A549 (cell line): ENCODE data around the gene LRRC70. TPM values are rescaled to one million over a fixed set of nuclear protein-coding genes. Genes with fewer than 3 reads are reported as not detected.

ENCODE experiments used
- ATAC-seq, 2 experiments: fragments of 200-7000 bp in 1 of 2; fragments of >200 bp in 1 of 2; cut with Nextera tagmentation in 1 of 2; cut with Tn5 transposase in 1 of 2; 3 replicates each; pipeline versions ENCODE4 v1.8.0 to v1.9.1; 2018 to 2020; ENCODE audit warnings: mild to moderate bottlenecking in 1 of 2, moderate library complexity in 1 of 2
- CTCF ChIA-PET: fragments of 300-600 bp; sonication (Branson Sonifier 250); formaldehyde crosslinking; extraction: SDS; loops from one replicate; lab custom pipeline; 2021; ENCODE audit warnings: antibody characterized with exemption, inconsistent platforms; lab: Yijun Ruan, JAX
- POLR2A ChIA-PET: fragments of 350-600 bp; formaldehyde crosslinking; extraction: SDS; loops from one replicate; lab custom pipeline; 2021; ENCODE audit warnings: antibody characterized with exemption, inconsistent platforms; lab: Yijun Ruan, JAX
- DNase-seq, 2 experiments: peaks; one replicate each; pipeline versions ENCODE4 v3.0.0 to v3.0.0-alpha.2; 2011 to 2016; ENCODE audit warnings: low read depth in 1 of 2, low spot score in 1 of 2
- FAIRE-seq: peaks from 2 replicates; lab custom pipeline; 2011; peaks lifted over from hg19 to GRCh38; lab: Jason Lieb, UNC
- H3K27ac ChIP-seq, 2 experiments: fragments of >200 bp; sonication (Bioruptor Twin); formaldehyde crosslinking; 3 replicates each; pipeline ENCODE4 v1.5.1; 2016 to 2017
- H3K4me1 ChIP-seq: fragments of >200 bp; sonication (Bioruptor Twin); formaldehyde crosslinking; 3 replicates; pipeline ENCODE4 v1.6.1; 2016
- H3K4me2 ChIP-seq: fragments of >200 bp; sonication (Bioruptor Twin); formaldehyde crosslinking; 3 replicates; pipeline ENCODE4 v1.6.1; 2016
- H3K4me3 ChIP-seq: fragments of >200 bp; sonication (Bioruptor Twin); formaldehyde crosslinking; 3 replicates; pipeline ENCODE4 v1.5.1; 2016
- H3K9me3 ChIP-seq: fragments of >200 bp; sonication (Bioruptor Twin); formaldehyde crosslinking; 3 replicates; pipeline ENCODE4 v1.6.1; 2016
- ATOH8 ChIP-seq: fragments of 250-450 bp; sonication (Bioruptor Pico); IDR thresholded peaks from 2 replicates; pipeline ENCODE4 v1.5.0; 2020; ENCODE audit warnings: low read depth, mild to moderate bottlenecking, moderate library complexity
- CTCF ChIP-seq: fragments of >200 bp; sonication (Bioruptor Twin); formaldehyde crosslinking; IDR thresholded peaks from 3 replicates; pipeline ENCODE4 v1.5.1; 2016
- EHMT2 ChIP-seq: fragments of 200-600 bp; sonication (generic); IDR thresholded peaks from 2 replicates; pipeline ENCODE4 v1.6.1; 2016; ENCODE audit warnings: antibody characterized with exemption, low read depth, mild to moderate bottlenecking, moderate library complexity
- ESRRA ChIP-seq: fragments of 150-350 bp; IDR thresholded peaks from 2 replicates; pipeline ENCODE4 v1.6.1; 2014; ENCODE audit warnings: mild to moderate bottlenecking, low read length, borderline replicate concordance
- FOSB ChIP-seq: fragments of 250-450 bp; sonication (Bioruptor Pico); IDR thresholded peaks from 2 replicates; pipeline ENCODE4 v1.5.0; 2020; ENCODE audit warnings: mild to moderate bottlenecking, moderate library complexity
- GATA3 ChIP-seq: IDR thresholded peaks from 2 replicates; pipeline ENCODE4 v1.6.1; 2012; ENCODE audit warnings: borderline replicate concordance
- HDAC2 ChIP-seq: fragments of 200-600 bp; sonication (generic); IDR thresholded peaks from 2 replicates; pipeline ENCODE4 v1.6.1; 2016
- HES2 ChIP-seq: fragments of >200 bp; sonication (Bioruptor Twin); formaldehyde crosslinking; IDR thresholded peaks from 2 replicates; pipeline ENCODE4 v1.6.1; 2016
- HEYL ChIP-seq: fragments of 250-450 bp; sonication (Bioruptor Pico); IDR thresholded peaks from 2 replicates; pipeline ENCODE4 v1.8.0; 2021; ENCODE audit warnings: mild to moderate bottlenecking, moderate library complexity
- HOXA7 ChIP-seq: fragments of 250-450 bp; sonication (Bioruptor Pico); IDR thresholded peaks from 2 replicates; pipeline ENCODE4 v1.5.0; 2020; ENCODE audit warnings: mild to moderate bottlenecking, moderate library complexity
- HOXB13 ChIP-seq: fragments of 250-450 bp; sonication (Bioruptor Pico); IDR thresholded peaks from 2 replicates; pipeline ENCODE4 v1.5.0; 2020; ENCODE audit warnings: low read depth, mild to moderate bottlenecking, moderate library complexity
- HOXB5 ChIP-seq: fragments of 250-450 bp; sonication (Bioruptor Pico); IDR thresholded peaks from 2 replicates; pipeline ENCODE4 v1.5.0; 2020; ENCODE audit warnings: mild to moderate bottlenecking, moderate library complexity
- JUNB ChIP-seq: fragments of >200 bp; sonication (Bioruptor Twin); formaldehyde crosslinking; IDR thresholded peaks from 2 replicates; pipeline ENCODE4 v1.6.1; 2016
- MAX ChIP-seq: IDR thresholded peaks from 2 replicates; pipeline ENCODE4 v1.6.1; 2012
- MYC ChIP-seq: IDR thresholded peaks from 2 replicates; pipeline ENCODE4 v1.6.1; 2012; ENCODE audit warnings: mild to moderate bottlenecking, inconsistent platforms, low read length, improper control_type of control experiment, borderline replicate concordance
- NR3C1 ChIP-seq: fragments of >200 bp; sonication (Bioruptor Twin); formaldehyde crosslinking; IDR thresholded peaks from 3 replicates; pipeline ENCODE4 v1.6.1; 2017
- PBX3 ChIP-seq: IDR thresholded peaks from 2 replicates; pipeline ENCODE4 v1.6.1; 2012
- POLR2A ChIP-seq: IDR thresholded peaks from 2 replicates; pipeline ENCODE4 v1.6.1; 2012; ENCODE audit warnings: mild to moderate bottlenecking, low read length
- POLR2AphosphoS2 ChIP-seq: conservative IDR thresholded peaks from 2 replicates; pipeline ENCODE4 v1.6.1; 2012; ENCODE audit warnings: low read length, improper control_type of control experiment, inconsistent platforms
- RARB ChIP-seq: fragments of 250-450 bp; sonication (Bioruptor Pico); IDR thresholded peaks from 2 replicates; pipeline ENCODE4 v1.8.0; 2021; ENCODE audit warnings: mild to moderate bottlenecking, moderate library complexity
- REST ChIP-seq: fragments of 200-600 bp; sonication (generic); IDR thresholded peaks from 2 replicates; pipeline ENCODE4 v1.6.1; 2016; ENCODE audit warnings: antibody characterized with exemption, mild to moderate bottlenecking, moderate library complexity
- RFX5 ChIP-seq: fragments of 450-650 bp; IDR thresholded peaks from 2 replicates; pipeline ENCODE4 v1.7.1; 2014; ENCODE audit warnings: antibody characterized with exemption, mild to moderate bottlenecking, moderate library complexity
- SMC3 ChIP-seq: fragments of >200 bp; sonication (Bioruptor Twin); formaldehyde crosslinking; IDR thresholded peaks from 3 replicates; pipeline ENCODE4 v1.6.1; 2018; ENCODE audit warnings: inconsistent platforms
- SREBF2 ChIP-seq: fragments of 450-650 bp; IDR thresholded peaks from 2 replicates; pipeline ENCODE4 v1.6.1; 2014; ENCODE audit warnings: mild to moderate bottlenecking, moderate library complexity
- ZC3H11A ChIP-seq: fragments of 450-650 bp; IDR thresholded peaks from 2 replicates; pipeline ENCODE4 v1.6.1; 2014; ENCODE audit warnings: antibody characterized with exemption, mild to moderate bottlenecking
- ZFP36 ChIP-seq: fragments of 450-650 bp; IDR thresholded peaks from 2 replicates; pipeline ENCODE4 v1.6.1; 2014; ENCODE audit warnings: borderline replicate concordance; ENCODE audit not compliant: partially characterized antibody
- ZSCAN20 ChIP-seq: fragments of 250-450 bp; sonication (Bioruptor Pico); IDR thresholded peaks from 2 replicates; pipeline ENCODE4 v1.8.0; 2022; ENCODE audit warnings: mild to moderate bottlenecking, moderate library complexity
- WGBS: methylation state at CpG from one replicate; pipeline ENCODE4 v1.1.6; 2017; ENCODE audit errors: missing lambda C conversion rate; 5-methylcytosine and 5-hydroxymethylcytosine counted together
- polyA plus RNA-seq, 4 experiments: library from polyadenylated mRNA; depleted of rRNA in 3 of 4; stranded (reverse); fragments of >200 nt; fragmentation: RNase III in 1 of 4; extraction: RNeasy Plus Mini Kit Qiagen cat#74134 plus additional on column Dnase treatment in 1 of 4; gene quantifications; 2 replicates in 3 of 4; 3 replicates in 1 of 4; pipeline ENCODE4 v1.2.3, GENCODE V29; 2011 to 2017

LRRC70 gene
- polyA plus RNA-seq, 2 of the 4 experiments (the other 2 are of a cell fraction) = 0.32 TPM; not detected in 1

- ATAC-seq (no peak), DNase-seq (no peak), FAIRE-seq (no peak)
- POLR2A ChIA-PET = no interaction called here
- CTCF ChIA-PET = no interaction called here
- H3K27ac ChIP-seq = no peak overlapping the region
- H3K4me3 ChIP-seq = no peak overlapping the region
- H3K4me2 ChIP-seq = no peak overlapping the region
- H3K9me3 ChIP-seq = no peaks in the 10 kb centered on the region
- TF ChIP-seq HOXA7 (CRISPR knock-in tag) (no peak), SMC3 (no peak), PBX3 (no peak), HOXB13 (CRISPR knock-in tag) (no peak), RARB (no peak), HOXB5 (CRISPR knock-in tag) (no peak), GATA3 (no peak), EHMT2 (no peak), SREBF2 (no peak), ZSCAN20 (no peak), REST (no peak), ZC3H11A (no peak), ATOH8 (CRISPR knock-in tag) (no peak), ESRRA (no peak), ZFP36 (no peak), HEYL (CRISPR knock-in tag) (no peak)
- 68% methylated on average over 3 of the region's 3 CpGs for WGBS
- H3K4me1 ChIP-seq = 0 out of 3 replicates have a peak, but pooled peaks cover 3% of the 10 kb centered on the region
Measured at GRCh38 chr5:62600560-62601252, 22.1 kb downstream of the LRRC70 start.

- CTCF ChIA-PET = no interaction called here
- DNase-seq (no peak), FAIRE-seq (no peak), ATAC-seq (no peak)
- POLR2A ChIA-PET = no interaction called here
- H3K4me3 ChIP-seq = no peak overlapping the region
- no peak overlapping the region for H3K4me2 ChIP-seq
- H3K4me1 ChIP-seq = no peaks in the 10 kb centered on the region
- no peak overlapping the region for H3K27ac ChIP-seq
- WGBS = 93% methylated on average over 5 of the region's 5 CpGs
- H3K9me3 ChIP-seq = no peaks in the 10 kb centered on the region
- no peak for TF ChIP-seq REST
- TF ChIP-seq ESRRA = no peak
- TF ChIP-seq HDAC2 = no peak
- no peak for TF ChIP-seq MAX
- no peak for TF ChIP-seq RFX5
- no peak for TF ChIP-seq GATA3
- no peak for TF ChIP-seq HOXB5 (CRISPR knock-in tag)
- TF ChIP-seq CTCF = no peak
- TF ChIP-seq NR3C1 = no peak
- TF ChIP-seq JUNB = no peak
- no peak for TF ChIP-seq HES2
- no peak for TF ChIP-seq POLR2A
- TF ChIP-seq POLR2AphosphoS2 = no peak
- TF ChIP-seq SMC3 = no peak
- TF ChIP-seq MYC = no peak
- no peak for TF ChIP-seq FOSB (CRISPR knock-in tag)
Measured at GRCh38 chr5:62603934-62604333, 25.3 kb downstream of the LRRC70 start.
